ENCODE results near the gene CELA2B. TPM values are rescaled to one million over a fixed set of nuclear protein-coding genes. Genes with fewer than 3 reads are reported as not detected.
A peak's percentile ranks its signal among the peaks of the same experiment; 100 is the strongest.
"Not testable (repeated sequence)": the region's sequence is repeated elsewhere in the genome, so short reads cannot be mapped to it uniquely, and the experiment has no call there.

CELA2B gene
- not detected for total RNA-seq

- Mint-ChIP-seq H3K4me3 (no peak within 1 kb of the TSS), H3K36me3 (ENCODE audit: low read depth) (no peaks in the 10 kb centered on the region), H3K27ac (no peak within 1 kb of the TSS), H3K4me1 (ENCODE audit: low read depth) (no peaks in the 10 kb centered on the region), H3K9me3 (no peaks in the 10 kb centered on the region), H3K27me3 (no peaks in the 10 kb centered on the region)
- TF ChIP-seq, protein P1, sequence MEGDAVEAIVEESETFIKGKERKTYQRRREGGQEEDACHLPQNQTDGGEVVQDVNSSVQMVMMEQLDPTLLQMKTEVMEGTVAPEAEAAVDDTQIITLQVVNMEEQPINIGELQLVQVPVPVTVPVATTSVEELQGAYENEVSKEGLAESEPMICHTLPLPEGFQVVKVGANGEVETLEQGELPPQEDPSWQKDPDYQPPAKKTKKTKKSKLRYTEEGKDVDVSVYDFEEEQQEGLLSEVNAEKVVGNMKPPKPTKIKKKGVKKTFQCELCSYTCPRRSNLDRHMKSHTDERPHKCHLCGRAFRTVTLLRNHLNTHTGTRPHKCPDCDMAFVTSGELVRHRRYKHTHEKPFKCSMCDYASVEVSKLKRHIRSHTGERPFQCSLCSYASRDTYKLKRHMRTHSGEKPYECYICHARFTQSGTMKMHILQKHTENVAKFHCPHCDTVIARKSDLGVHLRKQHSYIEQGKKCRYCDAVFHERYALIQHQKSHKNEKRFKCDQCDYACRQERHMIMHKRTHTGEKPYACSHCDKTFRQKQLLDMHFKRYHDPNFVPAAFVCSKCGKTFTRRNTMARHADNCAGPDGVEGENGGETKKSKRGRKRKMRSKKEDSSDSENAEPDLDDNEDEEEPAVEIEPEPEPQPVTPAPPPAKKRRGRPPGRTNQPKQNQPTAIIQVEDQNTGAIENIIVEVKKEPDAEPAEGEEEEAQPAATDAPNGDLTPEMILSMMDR (IDR thresholded peaks at IDR 0.05) = no peak
- CTCF ChIA-PET = no interaction called here
- DNase-seq (no peak), ATAC-seq (no peak)
- POLR2A ChIA-PET = no interaction called here
- intact Hi-C loops (cut with micrococcal nuclease) = no loop called here
Observed at GRCh38 chr1:15475752-15476314, at the start of gene CELA2B. TSS of gene CELA2B (plus strand) at chr1:15476104. CDS start at chr1:15476126, 22 bp downstream.

DNA sequence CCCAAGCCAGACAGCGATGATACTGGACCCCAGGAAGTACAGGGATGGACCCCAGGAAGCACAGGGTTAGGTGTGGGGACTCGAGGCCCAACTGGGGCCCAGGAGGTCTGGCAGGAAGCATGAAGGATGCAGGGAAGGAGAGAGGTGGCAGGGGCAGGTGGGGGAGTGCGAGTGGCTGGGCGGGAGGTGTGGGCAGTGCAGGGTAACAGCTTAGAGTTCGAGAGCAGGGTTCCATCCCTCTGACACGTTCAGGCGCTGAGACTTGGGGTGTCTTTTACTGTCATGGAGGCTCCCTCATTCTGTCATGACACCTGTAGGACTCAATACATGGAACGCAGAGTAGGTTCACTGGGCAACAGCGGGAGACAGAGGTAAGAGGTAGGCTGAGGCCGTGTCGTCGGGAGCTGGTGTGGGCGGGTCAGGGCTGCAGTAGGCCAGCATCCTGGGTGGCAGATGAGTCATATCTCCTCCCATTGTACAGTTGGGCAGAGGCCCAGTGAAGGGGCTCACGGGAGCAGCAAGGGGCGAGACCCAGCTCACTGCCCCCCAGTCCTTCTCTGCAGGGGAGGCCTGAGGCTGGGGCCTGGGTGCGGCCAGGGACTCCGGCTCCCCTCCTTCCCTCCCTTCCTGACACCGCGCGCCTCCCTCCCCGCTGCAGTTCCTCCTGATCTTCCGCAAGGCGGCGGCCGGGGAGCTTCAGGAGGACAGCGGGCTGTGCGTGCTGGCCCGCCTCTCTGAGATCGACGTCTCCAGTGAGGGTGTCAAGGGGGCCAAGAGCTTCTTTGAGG, 49.2 kb upstream of the CELA2B start:
- no peak overlapping the region for H3K4me3 Mint-ChIP-seq
- DNase-seq = no peak
- ATAC-seq = no peak
- peaks cover 8% of the 10 kb centered on the region for H3K36me3 Mint-ChIP-seq (ENCODE audit: low read depth)
- intact Hi-C loops (cut with micrococcal nuclease) = no loop called here
- ChIA-PET CTCF (interaction anchor here (1.1 to 8.4 kb wide), 4 partner anchors 103 to 298 kb away, joined by 3 to 108 read pairs (median 5); no protein-coding TSS in a partner anchor), POLR2A (interaction anchor here (1.2 to 1.8 kb wide), 2 partner anchors 8 to 11 kb away, joined by 3 to 11 read pairs; no protein-coding TSS in a partner anchor)
- H3K9me3 Mint-ChIP-seq = no peaks in the 10 kb centered on the region
- H3K27me3 Mint-ChIP-seq = no peaks in the 10 kb centered on the region
- TF ChIP-seq, protein P1 (IDR thresholded peaks at IDR 0.05) = no peak
- H3K27ac Mint-ChIP-seq = peak overlapping the region; percentile 66
- H3K4me1 Mint-ChIP-seq (ENCODE audit: low read depth) = peaks cover 9% of the 10 kb centered on the region

GRCh38 chr1:15427280-15427666, 48.6 kb upstream of the CELA2B start:
- intact Hi-C loops (cut with micrococcal nuclease) = no loop called here
- Mint-ChIP-seq H3K27me3 (no peaks in the 10 kb centered on the region), H3K27ac (no peak overlapping the region), H3K9me3 (no peaks in the 10 kb centered on the region), H3K36me3 (ENCODE audit: low read depth) (peaks cover 7% of the 10 kb centered on the region), H3K4me1 (ENCODE audit: low read depth) (peaks cover 7% of the 10 kb centered on the region), H3K4me3 (no peak overlapping the region)
- ChIA-PET CTCF (interaction anchor here (1.1 to 8.4 kb wide), 4 partner anchors 103 to 299 kb away, joined by 3 to 108 read pairs (median 5); no protein-coding TSS in a partner anchor), POLR2A (interaction anchor here (1.2 to 1.8 kb wide), 3 partner anchors 8 to 104 kb away, joined by 3 to 11 read pairs (median 3); no protein-coding TSS in a partner anchor)
- DNase-seq (no peak), ATAC-seq (no peak)
- TF ChIP-seq, protein P1 (IDR thresholded peaks at IDR 0.05) = no peak

- DNase-seq; H3K4me3 Mint-ChIP-seq; H3K36me3 Mint-ChIP-seq (ENCODE audit: low read depth); ATAC-seq; H3K27ac Mint-ChIP-seq; intact Hi-C loops (cut with micrococcal nuclease); H3K4me1 Mint-ChIP-seq (ENCODE audit: low read depth); H3K9me3 Mint-ChIP-seq; H3K27me3 Mint-ChIP-seq: not testable (repeated sequence)
- ChIA-PET CTCF (interaction anchor here (1.2 to 8.4 kb wide), 3 partner anchors 104 to 123 kb away, joined by 3 to 108 read pairs (median 3); no protein-coding TSS in a partner anchor), POLR2A (interaction anchor here (1.2 to 1.8 kb wide), 2 partner anchors 12 to 105 kb away, joined by 3 to 11 read pairs; no protein-coding TSS in a partner anchor)
Observed at GRCh38 chr1:15428252-15428651, 47.7 kb upstream of the CELA2B start.

DNA sequence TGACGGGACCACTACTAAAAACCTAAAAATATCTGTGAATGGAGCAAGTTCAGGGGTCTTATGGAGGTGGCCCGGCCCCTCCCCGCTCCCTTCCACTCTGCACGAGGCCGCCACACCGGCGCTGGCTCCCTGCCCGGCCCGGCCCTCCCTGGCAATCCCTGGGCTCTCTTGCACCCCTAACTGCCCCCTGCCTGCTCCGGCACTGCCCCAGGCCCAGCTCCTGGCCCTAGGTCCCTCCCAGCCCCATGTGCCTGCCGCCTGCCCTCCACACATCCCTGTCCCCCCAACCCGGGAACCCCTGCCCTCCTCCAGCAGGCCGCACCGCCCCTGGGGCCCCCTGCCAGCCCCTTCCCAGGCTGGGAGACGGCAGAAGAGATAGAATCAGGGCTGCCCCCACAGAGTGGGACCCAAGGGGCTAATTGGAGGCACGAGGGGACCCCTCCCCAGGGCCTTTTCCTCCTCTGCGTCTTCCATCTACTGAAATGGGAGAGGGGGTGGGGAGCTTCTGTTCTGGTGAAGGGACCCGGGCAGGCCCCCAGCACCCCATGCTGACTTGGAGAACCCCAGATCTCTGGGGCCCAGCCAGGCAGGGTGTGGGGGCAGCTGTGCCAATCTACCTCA, 47.0 kb upstream of the CELA2B start:
- H3K27ac Mint-ChIP-seq = no peak overlapping the region
- no peak for DNase-seq
- no peak for ATAC-seq
- no peaks in the 10 kb centered on the region for H3K27me3 Mint-ChIP-seq
- CTCF ChIA-PET = interaction anchor here (1.2 to 8.4 kb wide), 3 partner anchors 105 to 124 kb away, joined by 3 to 108 read pairs (median 3); no protein-coding TSS in a partner anchor
- H3K4me3 Mint-ChIP-seq = no peak overlapping the region
- TF ChIP-seq, protein P1 (IDR thresholded peaks at IDR 0.05) = no peak
- H3K36me3 Mint-ChIP-seq (ENCODE audit: low read depth) = peaks cover 7% of the 10 kb centered on the region
- intact Hi-C loops (cut with micrococcal nuclease) = no loop called here
- H3K4me1 Mint-ChIP-seq (ENCODE audit: low read depth) = peaks cover 7% of the 10 kb centered on the region
- POLR2A ChIA-PET = interaction anchor here (0.5 kb wide), 1 partner anchor 98 kb away, joined by 3 read pairs; no protein-coding TSS in a partner anchor
- no peaks in the 10 kb centered on the region for H3K9me3 Mint-ChIP-seq
